Stomach (tissue), 4 donors: ENCODE results near the gene COL11A2.

Experiments
- CTCF ChIP-seq, 7 experiments: fragments of 450-650 bp in 4 of 7; fragments of 200-600 bp in 3 of 7; sonication (generic) in 3 of 7; IDR thresholded peaks; one replicate each; pipeline ENCODE4 v1.5.1; 2016 to 2019; ENCODE audit warnings: antibody characterized with exemption in 7 of 7, control low read depth in 2 of 7, mild to moderate bottlenecking in 1 of 7
- POLR2A ChIP-seq, 4 donors: fragments of 450-650 bp; IDR thresholded peaks; one replicate each; pipeline ENCODE4 v1.6.1; 2016; ENCODE audit warnings: antibody characterized with exemption in 4 of 4, control low read depth in 2 of 4, mild to moderate bottlenecking in 1 of 4, moderate library complexity in 1 of 4

- TF ChIP-seq CTCF (IDR thresholded peaks at IDR 0.05) (no peak), POLR2A (IDR thresholded peaks at IDR 0.05) (no peak)
Measured at GRCh38 chr6:33237741-33238140, 45.5 kb upstream of the COL11A2 start.
